ENCODE measurements around the gene ZNF705A. TPM values are rescaled to one million over a fixed set of nuclear protein-coding genes. Genes with fewer than 3 reads are reported as not detected.
A peak's percentile ranks its signal among the peaks of the same experiment; 100 is the strongest.
"Not testable (repeated sequence)": the region's sequence is repeated elsewhere in the genome, so short reads cannot be mapped to it uniquely, and the experiment has no call there.

ZNF705A gene
- total RNA-seq (ENCODE audit: low replicate concordance): not detected in 2 replicates

- peak within 1 kb of the TSS; percentile 86 for H2AFZ ChIP-seq (replicated peaks)
- H4K20me1 ChIP-seq (ENCODE audit: low read depth): no peaks in the 10 kb centered on the region
- H3K79me2 ChIP-seq (ENCODE audit: low read depth): no peaks in the 10 kb centered on the region
- peaks cover 5% of the 10 kb centered on the region for H3K4me1 Mint-ChIP-seq
- no peaks in the 10 kb centered on the region for H3K36me3 ChIP-seq
- H3K4me2 ChIP-seq: no peak within 1 kb of the TSS
- TF ChIP-seq EZH2 (IDR thresholded peaks at IDR 0.05) (no peak), EZH2phosphoT487 (IDR thresholded peaks at IDR 0.05) (no peak), CTCF (IDR thresholded peaks at IDR 0.05) (no peak)
- DNase-seq (ENCODE audit: low spot score): no peak
- H3K9me3 ChIP-seq (ENCODE audit: low read depth): no peaks in the 10 kb centered on the region
- no peak within 1 kb of the TSS for H3K9ac ChIP-seq
- H3K4me3 Mint-ChIP-seq: no peak within 1 kb of the TSS
- H3K4me1 ChIP-seq: peaks cover 8% of the 10 kb centered on the region
- no peaks in the 10 kb centered on the region for H3K27me3 ChIP-seq
- peak within 1 kb of the TSS; percentile 9 for H3K27ac ChIP-seq
- H3K36me3 Mint-ChIP-seq: no peaks in the 10 kb centered on the region
- no peak within 1 kb of the TSS for H3K27ac Mint-ChIP-seq
- H3K9me3 Mint-ChIP-seq: no peaks in the 10 kb centered on the region
- no peak within 1 kb of the TSS for H3K4me3 ChIP-seq
- H3K27me3 Mint-ChIP-seq (ENCODE audit: insufficient read depth, low read depth): no peaks in the 10 kb centered on the region
- no peaks in the 10 kb centered on the region for H3F3A ChIP-seq (ENCODE audit: low read depth)
Measured at GRCh38 chr12:8156845-8157244, at the start of gene ZNF705A. Gene ZNF705A, plus strand, starts transcription at chr12:8157015. Its CDS starts 15,611 bp downstream, at chr12:8172626.

- H3K27me3 Mint-ChIP-seq (ENCODE audit: insufficient read depth, low read depth): no peaks in the 10 kb centered on the region
- H4K20me1 ChIP-seq (ENCODE audit: low read depth): no peaks in the 10 kb centered on the region
- H3K36me3 ChIP-seq: no peaks in the 10 kb centered on the region
- H2AFZ ChIP-seq (replicated peaks): no peak overlapping the region
- no peak overlapping the region for H3K27ac ChIP-seq
- TF ChIP-seq EZH2 (IDR thresholded peaks at IDR 0.05): no peak
- TF ChIP-seq CTCF (IDR thresholded peaks at IDR 0.05): peak; percentile 100
- peaks cover 8% of the 10 kb centered on the region for H3K9me3 Mint-ChIP-seq
- no peaks in the 10 kb centered on the region for H3K4me1 ChIP-seq
- H3K9me3 ChIP-seq (ENCODE audit: low read depth): peaks cover 3% of the 10 kb centered on the region
- no peak overlapping the region for H3K4me2 ChIP-seq
- H3K4me3 Mint-ChIP-seq: no peak overlapping the region
- peaks cover 3% of the 10 kb centered on the region for H3K4me1 Mint-ChIP-seq
- H3K79me2 ChIP-seq (ENCODE audit: low read depth): no peaks in the 10 kb centered on the region
- H3K9ac ChIP-seq: no peak overlapping the region
- peaks cover 9% of the 10 kb centered on the region for H3K36me3 Mint-ChIP-seq
- no peak overlapping the region for H3K27ac Mint-ChIP-seq
- no peaks in the 10 kb centered on the region for H3F3A ChIP-seq (ENCODE audit: low read depth)
- no peak overlapping the region for H3K4me3 ChIP-seq
- DNase-seq (ENCODE audit: low spot score): peak; percentile 84
- H3K27me3 ChIP-seq: no peaks in the 10 kb centered on the region
Measured at GRCh38 chr12:8108808-8109398, 47.9 kb upstream of the ZNF705A start.

- not testable (repeated sequence) for H3K9ac ChIP-seq
Measured at GRCh38 chr12:8113117-8113516, 43.7 kb upstream of the ZNF705A start.

GRCh38 chr12:8120072-8120713 lies 36.6 kb upstream of the ZNF705A start:
- H2AFZ ChIP-seq (replicated peaks): no peak overlapping the region
- no peaks in the 10 kb centered on the region for H3K27me3 Mint-ChIP-seq (ENCODE audit: insufficient read depth, low read depth)

More at GRCh38 chr12:8113117-8113516, 43.7 kb upstream of the ZNF705A start:
- not testable (repeated sequence) for H3K4me2 ChIP-seq; H3K27ac ChIP-seq; H3K9me3 Mint-ChIP-seq; H3K4me1 ChIP-seq; H3F3A ChIP-seq (ENCODE audit: low read depth); H2AFZ ChIP-seq (replicated peaks); H3K9me3 ChIP-seq (ENCODE audit: low read depth); H3K36me3 ChIP-seq; H3K36me3 Mint-ChIP-seq; H3K4me1 Mint-ChIP-seq; H3K4me3 ChIP-seq; H3K79me2 ChIP-seq (ENCODE audit: low read depth); H4K20me1 ChIP-seq (ENCODE audit: low read depth); DNase-seq (ENCODE audit: low spot score); H3K27me3 ChIP-seq; H3K27ac Mint-ChIP-seq; H3K4me3 Mint-ChIP-seq; H3K27me3 Mint-ChIP-seq (ENCODE audit: insufficient read depth, low read depth)

More at GRCh38 chr12:8120072-8120713, 36.6 kb upstream of the ZNF705A start:
- no peak overlapping the region for H3K27ac Mint-ChIP-seq
- no peak overlapping the region for H3K4me3 ChIP-seq
- no peaks in the 10 kb centered on the region for H3K4me1 ChIP-seq
- no peaks in the 10 kb centered on the region for H3K4me1 Mint-ChIP-seq
- DNase-seq (ENCODE audit: low spot score): no peak
- H3K9me3 Mint-ChIP-seq: no peaks in the 10 kb centered on the region
- no peak overlapping the region for H3K9ac ChIP-seq
- no peaks in the 10 kb centered on the region for H3K27me3 ChIP-seq
- no peak for TF ChIP-seq EZH2 (IDR thresholded peaks at IDR 0.05)
- TF ChIP-seq EZH2phosphoT487 (IDR thresholded peaks at IDR 0.05): no peak
- no peak for TF ChIP-seq CTCF (IDR thresholded peaks at IDR 0.05)
- no peaks in the 10 kb centered on the region for H3K79me2 ChIP-seq (ENCODE audit: low read depth)
- no peaks in the 10 kb centered on the region for H3K36me3 ChIP-seq
- no peak overlapping the region for H3K27ac ChIP-seq
- no peak overlapping the region for H3K4me2 ChIP-seq
- no peaks in the 10 kb centered on the region for H4K20me1 ChIP-seq (ENCODE audit: low read depth)
- no peaks in the 10 kb centered on the region for H3K9me3 ChIP-seq (ENCODE audit: low read depth)
- H3K4me3 Mint-ChIP-seq: no peak overlapping the region
- H3K36me3 Mint-ChIP-seq: no peaks in the 10 kb centered on the region
- no peaks in the 10 kb centered on the region for H3F3A ChIP-seq (ENCODE audit: low read depth)
